Large intestine (tissue), 12 donors: ENCODE data around the gene CMIP. TPM values are rescaled to one million over a fixed set of nuclear protein-coding genes. Genes with fewer than 3 reads are reported as not detected.

Experiments used
- DNase-seq, 2 donors: peaks; one replicate each; pipeline versions ENCODE4 v3.0.0 to v3.0.0-alpha.2; 2013
- H3K27ac ChIP-seq: one replicate; pipeline ENCODE4 v1.5.1; 2013; ENCODE audit warnings: low read length
- H3K27me3 ChIP-seq: 2 replicates; pipeline ENCODE4 v1.6.1; 2013; ENCODE audit warnings: low read length; ENCODE audit not compliant: control insufficient read depth, insufficient read depth
- H3K36me3 ChIP-seq: 2 replicates; pipeline ENCODE4 v1.6.1; 2013; ENCODE audit warnings: low read length; ENCODE audit not compliant: control insufficient read depth, insufficient read depth
- H3K4me1 ChIP-seq: one replicate; pipeline ENCODE4 v1.6.1; 2013; ENCODE audit warnings: low read length; ENCODE audit not compliant: control insufficient read depth, insufficient read depth
- H3K4me3 ChIP-seq: one replicate; pipeline ENCODE4 v1.5.1; 2013; ENCODE audit warnings: low read length
- H3K9me3 ChIP-seq: one replicate; pipeline ENCODE4 v1.6.1; 2013; ENCODE audit warnings: mild to moderate bottlenecking, low read depth, low read length, moderate library complexity; ENCODE audit not compliant: control insufficient read depth
- WGBS: methylation state at CpG from one replicate; pipeline ENCODE4 v1.1.5; 2013; ENCODE audit warnings: low lambda C conversion rate; ENCODE audit not compliant: insufficient coverage; 5-methylcytosine and 5-hydroxymethylcytosine counted together
- long read RNA-seq, 11 donors: transcript quantifications; one replicate each; lab custom pipeline, GENCODE V29; 2026
- polyA plus RNA-seq: library from polyadenylated mRNA; unstranded; fragments of 120-200 nt; gene quantifications from one replicate; pipeline ENCODE4 v1.2.1, GENCODE V29; 2013

The CMIP gene
- polyA plus RNA-seq: 64.5 TPM
- long read RNA-seq, donor 1, partial matches to known transcripts: 15 of 16 reads
- long read RNA-seq, donor 1, other reads (novel, unspliced or antisense): 0 of 16 reads
- long read RNA-seq, donor 2, full-length matches to known transcripts: 8 of 8 reads
- long read RNA-seq, donor 2, partial matches to known transcripts: 0 of 8 reads
- long read RNA-seq, donor 2, other reads (novel, unspliced or antisense): 0 of 8 reads
- long read RNA-seq, donor 3: 0 reads
- long read RNA-seq, donor 4: 0 reads
- long read RNA-seq, donor 5, full-length matches to known transcripts: 4 of 4 reads
- long read RNA-seq, donor 5, partial matches to known transcripts: 0 of 4 reads
- long read RNA-seq, donor 5, other reads (novel, unspliced or antisense): 0 of 4 reads
- long read RNA-seq, donor 6, full-length matches to known transcripts: 8 of 13 reads
- long read RNA-seq, donor 6, partial matches to known transcripts: 5 of 13 reads
- long read RNA-seq, donor 6, other reads (novel, unspliced or antisense): 0 of 13 reads
- long read RNA-seq, donor 7, full-length matches to known transcripts: 1 of 1 reads
- long read RNA-seq, donor 7, partial matches to known transcripts: 0 of 1 reads
- long read RNA-seq, donor 7, other reads (novel, unspliced or antisense): 0 of 1 reads
- long read RNA-seq, donor 8, full-length matches to known transcripts: 6 of 11 reads
- long read RNA-seq, donor 8, partial matches to known transcripts: 5 of 11 reads
- long read RNA-seq, donor 8, other reads (novel, unspliced or antisense): 0 of 11 reads
- long read RNA-seq, donor 9, full-length matches to known transcripts: 4 of 4 reads
- long read RNA-seq, donor 9, partial matches to known transcripts: 0 of 4 reads
- long read RNA-seq, donor 9, other reads (novel, unspliced or antisense): 0 of 4 reads
- long read RNA-seq, donor 10, full-length matches to known transcripts: 4 of 4 reads
- long read RNA-seq, donor 10, partial matches to known transcripts: 0 of 4 reads
- long read RNA-seq, donor 10, other reads (novel, unspliced or antisense): 0 of 4 reads
- long read RNA-seq, donor 11, full-length matches to known transcripts: 5 of 5 reads
- long read RNA-seq, donor 11, partial matches to known transcripts: 0 of 5 reads
- long read RNA-seq, donor 11, other reads (novel, unspliced or antisense): 0 of 5 reads

DNA sequence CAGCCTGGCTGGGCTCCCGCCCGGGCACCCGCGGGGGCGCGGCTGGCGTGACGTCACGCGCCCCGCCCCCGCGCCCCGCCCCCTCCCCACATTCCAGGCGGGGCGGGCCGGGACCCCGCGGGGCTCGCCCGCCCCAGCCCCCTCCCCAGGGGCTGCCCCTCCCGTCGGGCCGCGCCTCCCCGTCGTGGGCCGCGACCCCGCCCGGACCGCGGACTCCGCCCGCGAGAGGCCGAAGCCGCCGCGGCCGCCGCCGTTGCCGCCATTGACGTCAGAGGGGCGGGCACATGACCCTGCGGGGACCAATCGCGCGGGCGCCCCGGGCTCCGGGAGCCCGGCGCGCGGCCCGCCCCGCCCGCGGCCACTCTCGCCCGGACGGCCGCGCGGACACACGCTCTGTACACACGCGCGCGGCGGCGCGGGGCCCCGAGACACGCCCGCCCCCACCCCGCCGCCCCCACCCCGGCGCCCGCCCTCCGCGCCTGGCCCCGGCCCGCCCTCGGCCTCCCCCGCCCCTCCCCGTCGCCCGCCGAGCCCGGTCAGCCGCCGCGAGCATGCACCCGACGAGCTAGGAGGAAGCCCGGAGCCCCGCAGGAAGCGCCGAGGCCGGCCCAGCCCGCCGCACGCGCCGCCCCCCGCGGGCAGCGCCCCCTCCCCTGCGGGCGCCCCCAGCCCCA, at the start of gene CMIP:
Gene CMIP, plus strand, starts transcription at position 361 of the 674 bp plus-strand sequence.
- WGBS: no CpG with 5 or more reads among the region's 114 CpGs
- peak within 1 kb of the TSS; percentile 98 for H3K27ac ChIP-seq
- DNase-seq: peak; percentile 83 to 91
- H3K9me3 ChIP-seq: no peaks in the 10 kb centered on the region
- peaks cover 30% of the 10 kb centered on the region for H3K4me1 ChIP-seq
- H3K36me3 ChIP-seq: no peaks in the 10 kb centered on the region
- no peaks in the 10 kb centered on the region for H3K27me3 ChIP-seq
- peak within 1 kb of the TSS; percentile 80 for H3K4me3 ChIP-seq

DNA sequence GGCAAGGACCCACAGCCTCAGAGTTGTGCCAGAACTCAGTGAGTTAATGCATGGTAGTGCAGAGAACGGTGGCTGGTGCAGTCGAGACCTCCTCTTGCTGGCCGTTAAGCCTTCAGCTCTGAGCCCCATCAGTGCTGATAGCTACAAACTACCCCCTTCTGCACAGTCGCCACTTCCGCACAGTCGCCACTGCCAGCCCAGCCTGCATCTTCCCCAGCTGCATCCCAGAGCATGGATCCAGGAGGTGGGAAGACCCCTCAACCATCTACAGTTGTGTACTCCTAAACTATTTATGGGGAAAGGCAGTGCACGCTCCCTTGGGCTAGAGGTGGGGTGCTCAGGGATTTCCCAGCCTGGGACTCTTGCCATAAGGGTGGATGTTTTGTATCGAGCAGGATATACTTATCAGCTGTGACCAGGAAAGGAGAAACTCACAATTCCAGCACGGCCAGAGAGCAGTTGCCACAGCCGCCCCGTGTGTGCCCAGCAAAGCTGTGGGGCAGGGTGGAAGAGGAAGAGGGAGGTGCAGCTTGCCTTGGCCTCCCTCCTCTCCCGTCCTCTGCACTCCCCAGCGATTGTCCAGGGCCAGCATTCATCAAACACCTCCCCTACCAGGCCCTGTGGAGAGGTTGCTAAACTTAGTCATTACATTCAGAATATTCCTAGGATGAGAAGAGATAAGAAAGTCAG, 49.5 kb upstream of the CMIP start:
- H3K4me3 ChIP-seq: no peak overlapping the region
- no peaks in the 10 kb centered on the region for H3K4me1 ChIP-seq
- H3K36me3 ChIP-seq: peaks cover 12% of the 10 kb centered on the region
- WGBS: 80% methylated on average over 2 of the region's 13 CpGs
- H3K27me3 ChIP-seq: no peaks in the 10 kb centered on the region
- no peak overlapping the region for H3K27ac ChIP-seq
- H3K9me3 ChIP-seq: peaks cover 3% of the 10 kb centered on the region
- no peak for DNase-seq

DNA sequence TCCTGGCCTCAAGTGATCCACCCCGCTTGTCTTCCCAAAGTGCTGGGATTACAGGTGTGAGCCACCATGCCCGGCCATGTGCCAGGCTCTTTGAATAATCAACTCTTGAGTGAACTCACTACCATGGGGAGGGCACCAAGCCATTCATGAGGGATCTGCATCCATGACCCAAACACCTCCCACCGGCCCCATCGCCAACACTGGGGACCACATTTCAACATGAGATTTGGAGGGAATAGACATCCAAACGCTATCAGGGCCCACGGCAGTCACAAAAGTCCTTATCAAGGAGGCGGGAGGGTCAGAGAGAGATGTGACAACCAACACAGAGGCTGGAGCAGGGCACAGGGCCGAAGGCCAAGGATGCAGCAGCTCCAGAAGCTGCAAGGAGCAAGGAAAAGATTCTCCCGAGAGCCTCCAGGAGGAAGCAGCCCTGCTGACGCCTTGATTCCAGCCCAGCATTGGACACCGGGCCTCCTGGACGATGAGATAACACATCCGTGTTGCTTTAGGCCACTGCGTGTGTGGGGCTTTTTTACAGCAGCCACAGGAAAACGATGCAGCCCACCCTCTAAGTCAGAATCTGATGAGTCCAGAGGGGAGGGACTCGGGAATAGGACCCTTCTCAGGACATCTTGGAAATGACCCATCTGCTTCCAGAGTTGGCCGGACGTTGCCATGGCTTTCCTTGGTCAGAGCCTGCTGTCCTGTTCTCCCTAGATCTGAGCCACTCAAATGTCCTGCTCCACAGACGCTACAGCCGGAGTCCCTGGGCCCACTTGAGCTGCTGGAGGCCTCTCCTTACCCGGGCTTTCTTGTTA, 47.3 kb upstream of the CMIP start:
- Histone ChIP-seq H3K4me3 (no peak overlapping the region), H3K36me3 (no peaks in the 10 kb centered on the region), H3K9me3 (peaks cover 4% of the 10 kb centered on the region), H3K4me1 (no peaks in the 10 kb centered on the region), H3K27ac (no peak overlapping the region), H3K27me3 (no peaks in the 10 kb centered on the region)
- no CpG with 5 or more reads among the region's 21 CpGs for WGBS
- DNase-seq: no peak

DNA sequence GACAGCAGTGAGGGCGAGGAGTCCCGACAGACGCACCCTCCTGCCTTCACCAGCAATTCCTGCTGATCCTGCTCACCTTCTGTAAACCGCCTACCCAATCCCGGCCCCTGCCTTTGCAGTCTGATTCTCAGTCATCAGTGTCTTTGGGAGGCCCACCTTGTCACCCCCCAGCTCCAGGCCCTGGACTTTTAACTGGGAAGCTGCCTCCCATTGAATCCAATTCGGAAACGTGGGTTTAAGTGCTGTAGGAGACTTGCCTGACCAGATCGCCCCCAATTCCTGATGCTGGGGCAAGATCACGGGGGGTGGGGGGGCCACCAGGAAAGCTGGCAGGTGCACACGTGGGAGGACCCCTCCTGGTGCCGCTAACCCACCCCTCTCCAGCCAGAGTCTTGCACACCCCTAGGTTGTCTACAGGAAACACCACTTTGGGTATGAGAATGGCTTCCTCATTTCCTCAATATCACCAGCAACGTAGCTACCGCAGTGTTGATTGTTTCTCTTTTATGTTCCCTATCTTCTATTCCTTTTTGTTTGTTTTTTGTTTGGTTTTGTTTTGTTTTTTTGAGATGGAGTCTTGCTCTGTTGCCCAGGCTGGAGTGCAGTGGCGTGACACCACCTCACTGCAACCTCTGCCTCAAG, 46.6 kb upstream of the CMIP start:
- H3K4me1 ChIP-seq: no peaks in the 10 kb centered on the region
- H3K9me3 ChIP-seq: peaks cover 4% of the 10 kb centered on the region
- no peaks in the 10 kb centered on the region for H3K27me3 ChIP-seq
- WGBS: no CpG with 5 or more reads among the region's 14 CpGs
- H3K27ac ChIP-seq: no peak overlapping the region
- H3K36me3 ChIP-seq: no peaks in the 10 kb centered on the region
- DNase-seq: no peak
- no peak overlapping the region for H3K4me3 ChIP-seq

DNA sequence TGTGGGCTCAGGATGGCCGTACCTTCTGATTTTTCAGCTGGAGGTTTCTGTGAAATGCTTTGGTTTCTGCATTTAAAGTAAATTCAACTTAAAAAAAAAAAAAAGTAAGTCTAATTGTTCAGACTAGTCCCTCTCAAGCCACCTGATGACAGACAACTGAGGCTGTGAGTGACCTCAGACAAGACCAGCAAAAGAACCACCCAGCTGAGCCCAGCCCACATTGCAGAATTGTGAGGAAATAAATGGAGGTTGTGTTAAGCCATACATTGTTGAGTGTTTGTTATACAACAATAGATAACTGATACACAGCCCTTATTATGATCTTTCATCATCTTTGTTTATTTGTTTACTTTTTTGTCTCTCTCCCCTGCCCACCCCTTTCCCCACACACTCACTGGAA, 44.7 kb upstream of the CMIP start:
- Histone ChIP-seq H3K4me1 (peaks cover 6% of the 10 kb centered on the region), H3K9me3 (peaks cover 4% of the 10 kb centered on the region), H3K4me3 (no peak overlapping the region), H3K36me3 (no peaks in the 10 kb centered on the region), H3K27me3 (no peaks in the 10 kb centered on the region), H3K27ac (no peak overlapping the region)
- WGBS: no CpG with 5 or more reads among the region's 1 CpG
- DNase-seq: no peak

DNA sequence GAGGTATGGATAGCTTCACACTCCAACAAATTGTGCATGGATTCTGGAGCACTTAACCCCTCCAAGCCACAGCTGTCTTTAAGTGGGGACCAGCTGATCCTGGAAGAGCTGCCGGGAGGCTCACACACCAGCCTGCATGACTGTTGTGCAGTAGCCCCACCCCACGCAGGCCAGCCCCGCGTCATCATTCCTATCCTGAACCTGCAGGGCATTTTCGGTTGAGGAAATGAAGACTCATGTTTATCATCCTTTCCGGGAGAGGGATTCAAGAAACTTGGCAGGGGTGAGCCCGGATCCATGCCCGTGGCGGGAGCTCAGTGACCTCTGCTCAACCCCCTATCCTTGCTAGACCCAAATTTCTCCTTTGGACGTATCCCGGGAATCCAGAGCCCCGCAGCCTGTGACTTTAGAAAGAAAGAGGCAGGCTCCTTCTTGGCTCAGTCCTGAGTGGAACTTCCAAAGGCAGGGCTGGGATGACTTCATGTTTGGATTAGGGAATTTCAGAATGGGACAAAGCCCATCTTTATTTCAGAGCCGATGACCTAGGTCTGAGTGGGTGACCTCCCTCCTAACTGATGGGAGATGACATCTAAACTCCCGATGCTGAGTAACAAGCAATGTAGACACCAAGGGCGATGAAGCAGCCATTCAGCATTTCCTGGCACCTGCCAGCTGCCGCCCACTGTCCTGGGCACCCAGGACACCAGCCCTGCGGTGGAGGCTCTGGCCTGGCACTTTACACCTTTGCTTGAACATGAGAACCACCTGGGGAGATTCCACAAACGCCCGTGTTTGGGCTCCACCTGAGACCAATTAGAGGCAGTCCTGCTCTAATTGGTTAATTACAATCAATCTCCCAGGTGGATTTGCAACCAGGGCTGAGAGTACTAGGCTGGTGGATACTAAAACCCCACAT, 43.3 kb upstream of the CMIP start:
- Histone ChIP-seq H3K27me3 (no peaks in the 10 kb centered on the region), H3K9me3 (peaks cover 4% of the 10 kb centered on the region), H3K27ac (no peak overlapping the region), H3K4me1 (peaks cover 6% of the 10 kb centered on the region), H3K4me3 (no peak overlapping the region), H3K36me3 (no peaks in the 10 kb centered on the region)
- no CpG with 5 or more reads among the region's 19 CpGs for whole genome bisulfite sequencing
- peak in 1 of 2 donors; percentile 11 for DNase-seq

DNA sequence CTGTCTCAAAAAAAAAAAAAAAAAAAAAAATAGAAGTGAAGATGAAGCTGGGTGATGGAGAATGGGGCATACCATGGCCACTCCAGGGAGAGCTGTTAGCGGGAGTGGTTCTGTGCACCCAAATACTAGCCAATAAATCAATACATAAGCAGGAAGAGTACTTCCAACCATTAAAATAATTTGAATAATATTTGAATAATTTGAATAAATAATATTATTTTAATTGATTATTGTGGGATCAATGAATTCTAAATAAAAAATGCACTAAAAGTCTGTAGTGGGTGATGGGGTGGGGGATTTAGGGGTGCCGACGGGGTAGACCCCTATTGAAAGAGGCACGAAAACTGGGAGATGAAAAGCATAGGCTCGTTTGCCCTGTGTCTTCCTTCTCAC, 41.4 kb upstream of the CMIP start:
- H3K9me3 ChIP-seq: peaks cover 4% of the 10 kb centered on the region
- H3K4me1 ChIP-seq: peaks cover 6% of the 10 kb centered on the region
- H3K4me3 ChIP-seq: no peak overlapping the region
- H3K27ac ChIP-seq: no peak overlapping the region
- no peak for DNase-seq
- no peaks in the 10 kb centered on the region for H3K36me3 ChIP-seq
- no peaks in the 10 kb centered on the region for H3K27me3 ChIP-seq
- no CpG with 5 or more reads among the region's 5 CpGs for WGBS

DNA sequence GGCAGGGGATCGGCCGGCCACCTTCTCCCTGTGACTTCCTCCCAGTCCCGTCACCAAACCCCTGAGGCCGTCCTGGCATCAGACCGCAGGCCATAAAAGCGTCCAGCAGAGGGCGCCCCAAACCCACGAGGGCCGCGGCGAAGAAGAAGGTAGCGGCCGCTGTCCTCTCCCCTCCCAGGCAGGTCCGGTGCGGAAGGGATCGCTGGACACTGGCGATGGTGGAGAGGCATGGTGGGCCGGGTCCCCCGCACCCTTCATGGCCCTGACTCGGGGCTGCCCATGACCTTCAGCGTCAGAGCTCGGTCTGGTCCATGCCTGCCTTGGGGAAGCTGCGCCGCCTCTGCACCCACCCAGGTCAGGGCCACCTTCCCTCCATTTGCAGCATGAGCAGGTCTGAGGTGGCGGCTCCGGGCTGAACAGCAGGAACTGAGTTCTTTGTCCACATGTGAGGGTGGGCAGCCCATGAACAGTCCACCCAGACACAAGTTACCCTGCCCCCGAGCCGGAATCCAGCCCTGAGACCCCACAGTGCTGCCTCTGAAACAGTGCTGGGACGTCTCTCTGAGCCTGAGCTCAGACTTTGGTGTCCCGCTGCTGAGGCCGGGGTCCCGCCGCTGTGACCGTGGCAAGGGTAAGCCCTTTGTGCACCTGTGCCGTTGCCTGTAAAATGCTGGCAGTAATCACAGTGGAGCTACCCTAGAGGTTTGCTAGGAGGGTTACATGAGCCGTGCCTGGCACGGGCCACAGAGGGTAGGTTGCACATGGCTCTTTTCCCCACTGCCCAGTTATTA, 40.8 kb upstream of the CMIP start:
- H3K9me3 ChIP-seq: peaks cover 4% of the 10 kb centered on the region
- no peaks in the 10 kb centered on the region for H3K36me3 ChIP-seq
- H3K4me1 ChIP-seq: peaks cover 6% of the 10 kb centered on the region
- H3K4me3 ChIP-seq: peak overlapping the region; percentile 23
- H3K27me3 ChIP-seq: no peaks in the 10 kb centered on the region
- no peak overlapping the region for H3K27ac ChIP-seq
- DNase-seq: peak; percentile 74 to 78
- no CpG with 5 or more reads among the region's 37 CpGs for WGBS
